A549 treated with AZD9567 at 1 μM for 4 hours (cell line): ENCODE data around the gene PCDHGA10. TPM values are rescaled to one million over a fixed set of nuclear protein-coding genes. Genes with fewer than 3 reads are reported as not detected.

Experiments
- total RNA-seq: library from RNA; stranded (reverse); fragments of 200-300 nt; extraction: Qiagen RNA extraction; gene quantifications from 5 replicates; pipeline ENCODE4 v1.2.3, GENCODE V29; 2022; ENCODE audit not compliant: insufficient read depth

The PCDHGA10 gene
- total RNA-seq, 1 experiment from 2014 or later, result not detected

Other genes starting within 250 kb of the PCDHGA10 start
- 0.02 TPM in 1 of 5 replicates, not detected in the others for gene PCDHB7, start 240.3 kb upstream of the PCDHGA10 start, total RNA-seq
- 0.21 to 0.30 TPM (median 0.25 TPM) in 4 of 5 replicates, not detected in the other for gene PCDHB8, start 235.2 kb upstream of the PCDHGA10 start, total RNA-seq
- gene PCDHB16, start 230.6 kb upstream of the PCDHGA10 start, total RNA-seq, result 0.02 to 0.09 TPM (median 0.06 TPM) in 4 of 5 replicates, not detected in the other
- gene PCDHB9, start 225.8 kb upstream of the PCDHGA10 start, total RNA-seq, result 0.02 to 0.20 TPM (median 0.05 TPM) in 3 of 5 replicates, not detected in the others
- 0.04 to 0.05 TPM in 2 of 5 replicates, not detected in the others for gene PCDHB10, start 220.6 kb upstream of the PCDHGA10 start, total RNA-seq
- 0.02 to 0.06 TPM (median 0.05 TPM) in 4 of 5 replicates, not detected in the other for gene PCDHB11, start 213.4 kb upstream of the PCDHGA10 start, total RNA-seq
- gene PCDHB12, start 204.3 kb upstream of the PCDHGA10 start, total RNA-seq, result 0.06 TPM in 1 of 5 replicates, not detected in the others
- 0.05 to 0.06 TPM (median 0.06 TPM) in 4 of 5 replicates, not detected in the other for gene PCDHB13, start 199.1 kb upstream of the PCDHGA10 start, total RNA-seq
- gene PCDHB14, start 189.6 kb upstream of the PCDHGA10 start, total RNA-seq, result 0.06 to 0.11 TPM (median 0.06 TPM) in 4 of 5 replicates, not detected in the other
- gene PCDHB15, start 167.6 kb upstream of the PCDHGA10 start, total RNA-seq, result 0.02 to 0.09 TPM (median 0.07 TPM) in 4 of 5 replicates, not detected in the other
- not detected in 5 replicates for gene SLC25A2, start 108.9 kb upstream of the PCDHGA10 start, total RNA-seq
- gene TAF7, start 92.2 kb upstream of the PCDHGA10 start, total RNA-seq, result 60.6 to 75.9 TPM (median 73.6 TPM) in 5 replicates
- gene PCDHGA1, start 82.5 kb upstream of the PCDHGA10 start, total RNA-seq, result 0.22 to 0.39 TPM (median 0.28 TPM) in 4 of 5 replicates, not detected in the other
- 0.42 to 1.1 TPM (median 0.53 TPM) in 5 replicates for gene PCDHGA2, start 74.2 kb upstream of the PCDHGA10 start, total RNA-seq
- 0.02 TPM in 2 of 5 replicates, not detected in the others for gene PCDHGA3, start 69.2 kb upstream of the PCDHGA10 start, total RNA-seq
- gene PCDHGB1, start 62.9 kb upstream of the PCDHGA10 start, total RNA-seq, result 1.2 to 1.7 TPM (median 1.5 TPM) in 4 of 5 replicates, not detected in the other
- gene PCDHGA4, start 58.0 kb upstream of the PCDHGA10 start, total RNA-seq, result 0.08 to 0.17 TPM (median 0.13 TPM) in 4 of 5 replicates, not detected in the other
- 0.07 to 0.13 TPM (median 0.08 TPM) in 4 of 5 replicates, not detected in the other for gene PCDHGB2, start 53.0 kb upstream of the PCDHGA10 start, total RNA-seq
- 0.09 to 0.87 TPM (median 0.14 TPM) in 5 replicates for gene PCDHGA5, start 48.8 kb upstream of the PCDHGA10 start, total RNA-seq
- 0.14 to 0.80 TPM (median 0.26 TPM) in 5 replicates for gene PCDHGB3, start 42.7 kb upstream of the PCDHGA10 start, total RNA-seq
- 0.14 to 0.20 TPM (median 0.18 TPM) in 4 of 5 replicates, not detected in the other for gene PCDHGA6, start 39.1 kb upstream of the PCDHGA10 start, total RNA-seq
- gene PCDHGA7, start 30.2 kb upstream of the PCDHGA10 start, total RNA-seq, result 0.44 to 0.91 TPM (median 0.79 TPM) in 5 replicates
- 0.66 to 0.88 TPM (median 0.85 TPM) in 5 replicates for gene PCDHGB4, start 25.3 kb upstream of the PCDHGA10 start, total RNA-seq
- gene PCDHGA8, start 20.4 kb upstream of the PCDHGA10 start, total RNA-seq, result 0.02 to 0.05 TPM (median 0.04 TPM) in 4 of 5 replicates, not detected in the other
- gene PCDHGB5, start 15.0 kb upstream of the PCDHGA10 start, total RNA-seq, result 1.9 to 2.9 TPM (median 2.4 TPM) in 5 replicates
- 0.02 to 0.07 TPM (median 0.04 TPM) in 4 of 5 replicates, not detected in the other for gene PCDHGA9, start 10.2 kb upstream of the PCDHGA10 start, total RNA-seq
- 0.05 to 0.11 TPM (median 0.09 TPM) in 4 of 5 replicates, not detected in the other for gene PCDHGB6, start 5.0 kb upstream of the PCDHGA10 start, total RNA-seq
- 0.05 to 0.70 TPM (median 0.06 TPM) in 5 replicates for gene PCDHGB7, start 4.7 kb downstream of the PCDHGA10 start, total RNA-seq
- gene PCDHGA11, start 8.1 kb downstream of the PCDHGA10 start, total RNA-seq, result 0.01 to 0.03 TPM (median 0.02 TPM) in 3 of 5 replicates, not detected in the others
- gene PCDHGA12, start 17.5 kb downstream of the PCDHGA10 start, total RNA-seq, result 0.01 to 0.02 TPM (median 0.02 TPM) in 3 of 5 replicates, not detected in the others
- 4.8 to 6.7 TPM (median 5.3 TPM) in 5 replicates for gene PCDHGC3, start 63.0 kb downstream of the PCDHGA10 start, total RNA-seq
- 0.03 to 0.06 TPM in 2 of 5 replicates, not detected in the others for gene PCDHGC4, start 72.0 kb downstream of the PCDHGA10 start, total RNA-seq
- gene PCDHGC5, start 76.1 kb downstream of the PCDHGA10 start, total RNA-seq, result 0.01 TPM in 2 of 5 replicates, not detected in the others
- gene DIAPH1, start 206.0 kb downstream of the PCDHGA10 start, total RNA-seq, result 92.4 to 100 TPM (median 96.5 TPM) in 5 replicates
- 24.4 to 57.5 TPM (median 54.5 TPM) in 5 replicates for gene HDAC3, start 223.9 kb downstream of the PCDHGA10 start, total RNA-seq
- 2.8 to 5.0 TPM (median 4.4 TPM) in 5 replicates for gene RELL2, start 224.0 kb downstream of the PCDHGA10 start, total RNA-seq
- 7.8 to 12.3 TPM (median 10.5 TPM) in 5 replicates for gene FCHSD1, start 238.4 kb downstream of the PCDHGA10 start, total RNA-seq